ENCODE data around the gene SH3GLB1. TPM values are rescaled to one million over a fixed set of nuclear protein-coding genes. Genes with fewer than 3 reads are reported as not detected.
A peak's percentile ranks its signal among the peaks of the same experiment; 100 is the strongest.

The SH3GLB1 gene
- total RNA-seq, 1 experiment from 2014 or later: 54.6 TPM

DNA sequence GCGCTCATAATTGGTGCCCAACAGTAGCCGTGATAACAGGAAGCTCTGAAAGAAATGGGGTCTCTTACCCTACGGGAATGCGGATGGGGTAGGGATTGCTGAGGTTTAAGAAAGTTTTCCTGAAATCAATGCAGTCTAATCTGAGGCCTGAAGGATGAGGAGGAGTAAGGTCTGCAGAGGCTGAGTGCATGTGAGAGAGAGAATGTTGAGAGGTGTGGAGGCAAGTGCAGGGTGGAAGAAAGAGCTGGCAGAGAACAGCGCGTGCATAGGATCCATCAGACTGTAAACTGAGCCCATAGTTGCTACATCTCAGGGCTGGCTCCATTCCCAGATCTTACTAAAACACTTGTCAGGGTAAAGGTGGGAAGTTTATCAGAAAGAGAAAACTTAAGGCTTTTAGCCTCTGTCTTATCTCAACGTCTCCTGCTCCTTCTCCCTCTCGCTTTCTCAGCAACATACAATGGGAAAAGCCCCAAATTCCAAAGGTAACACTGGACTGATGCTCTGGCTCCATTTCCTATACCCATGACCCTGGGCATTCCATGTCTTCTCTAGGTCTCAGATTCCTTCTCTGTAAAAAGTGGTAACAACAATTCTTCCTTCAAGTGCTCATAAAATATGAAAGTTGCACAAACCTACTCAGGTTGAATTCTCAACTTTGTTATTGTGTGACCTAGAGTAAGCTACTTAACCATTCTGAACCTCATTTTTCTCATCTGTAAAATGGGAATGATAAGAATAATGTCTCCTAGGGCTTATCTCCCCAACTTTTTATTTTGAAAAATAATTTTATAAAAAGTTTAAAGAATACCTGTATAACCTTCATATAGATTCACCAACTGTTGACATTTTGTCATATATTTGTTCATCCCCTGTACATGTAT is 75.2 kb downstream of the SH3GLB1 start:
- DNase-seq: peak; percentile 46
- TF ChIP-seq, protein P1, sequence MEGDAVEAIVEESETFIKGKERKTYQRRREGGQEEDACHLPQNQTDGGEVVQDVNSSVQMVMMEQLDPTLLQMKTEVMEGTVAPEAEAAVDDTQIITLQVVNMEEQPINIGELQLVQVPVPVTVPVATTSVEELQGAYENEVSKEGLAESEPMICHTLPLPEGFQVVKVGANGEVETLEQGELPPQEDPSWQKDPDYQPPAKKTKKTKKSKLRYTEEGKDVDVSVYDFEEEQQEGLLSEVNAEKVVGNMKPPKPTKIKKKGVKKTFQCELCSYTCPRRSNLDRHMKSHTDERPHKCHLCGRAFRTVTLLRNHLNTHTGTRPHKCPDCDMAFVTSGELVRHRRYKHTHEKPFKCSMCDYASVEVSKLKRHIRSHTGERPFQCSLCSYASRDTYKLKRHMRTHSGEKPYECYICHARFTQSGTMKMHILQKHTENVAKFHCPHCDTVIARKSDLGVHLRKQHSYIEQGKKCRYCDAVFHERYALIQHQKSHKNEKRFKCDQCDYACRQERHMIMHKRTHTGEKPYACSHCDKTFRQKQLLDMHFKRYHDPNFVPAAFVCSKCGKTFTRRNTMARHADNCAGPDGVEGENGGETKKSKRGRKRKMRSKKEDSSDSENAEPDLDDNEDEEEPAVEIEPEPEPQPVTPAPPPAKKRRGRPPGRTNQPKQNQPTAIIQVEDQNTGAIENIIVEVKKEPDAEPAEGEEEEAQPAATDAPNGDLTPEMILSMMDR (IDR thresholded peaks at IDR 0.05; ENCODE audit: unreplicated experiment): no peak
- Mint-ChIP-seq H3K4me1 (ENCODE audit: low read depth, unreplicated experiment) (peaks cover 63% of the 10 kb centered on the region), H3K36me3 (ENCODE audit: insufficient read depth, unreplicated experiment) (peaks cover 14% of the 10 kb centered on the region), H3K4me3 (ENCODE audit: low read depth, unreplicated experiment) (no peak overlapping the region), H3K27ac (ENCODE audit: unreplicated experiment) (peak overlapping the region; percentile 87), H3K27me3 (ENCODE audit: unreplicated experiment) (no peaks in the 10 kb centered on the region), H3K9me3 (ENCODE audit: low read depth, unreplicated experiment) (peaks cover 2% of the 10 kb centered on the region)
- CTCF ChIA-PET: no interaction called here
- BruUV-seq (replicated peaks): no TSS peak
- intact Hi-C loops (cut with micrococcal nuclease; ENCODE audit: unreplicated experiment): loop anchor here (5.0 to 10.0 kb wide), 2 partner anchors 135 to 248 kb away; partner anchors contain the start of genes HS2ST1 and SELENOF

DNA sequence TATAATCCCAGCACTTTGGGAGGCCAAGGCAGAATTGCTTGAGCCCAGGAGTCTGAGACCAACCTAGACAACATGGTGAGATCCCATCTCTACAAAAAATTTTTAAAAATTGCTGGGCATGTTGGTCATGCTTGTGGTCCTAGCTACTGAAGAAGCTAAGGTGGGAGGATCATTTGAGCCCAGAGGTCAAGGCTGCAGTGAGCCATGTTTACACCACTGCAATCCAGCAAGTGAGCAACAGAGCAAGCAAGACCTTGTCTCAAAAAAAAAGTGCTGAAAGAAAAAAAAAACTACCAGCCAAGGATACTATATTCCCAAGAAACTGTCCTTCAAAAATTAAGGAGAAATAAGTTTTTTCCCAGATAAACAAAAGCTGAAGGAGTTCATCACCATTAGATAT is 78.1 kb downstream of the SH3GLB1 start:
- Mint-ChIP-seq H3K27me3 (ENCODE audit: unreplicated experiment) (no peaks in the 10 kb centered on the region), H3K36me3 (ENCODE audit: insufficient read depth, unreplicated experiment) (peaks cover 14% of the 10 kb centered on the region)
- TF ChIP-seq, protein P1 (IDR thresholded peaks at IDR 0.05; ENCODE audit: unreplicated experiment): no peak

DNA sequence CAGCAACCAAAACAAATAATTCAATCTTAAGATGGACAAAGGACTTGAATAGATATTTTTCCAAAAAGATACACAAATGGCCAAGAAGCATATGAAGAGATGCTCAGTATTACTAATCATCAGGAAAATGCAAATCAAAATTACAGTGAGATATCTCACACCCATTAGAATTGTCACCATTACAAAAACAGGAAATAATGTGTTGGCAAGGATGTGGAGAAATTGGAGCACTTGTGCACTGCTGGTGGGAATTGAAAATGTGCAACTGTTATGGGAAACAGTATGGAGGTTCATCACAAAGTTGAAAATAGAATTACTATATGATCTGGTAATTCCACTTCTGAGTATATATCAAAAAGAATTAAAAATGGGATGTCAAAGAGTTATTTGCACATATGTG is 83.2 kb downstream of the SH3GLB1 start:
- Mint-ChIP-seq H3K4me3 (ENCODE audit: low read depth, unreplicated experiment) (no peak overlapping the region), H3K9me3 (ENCODE audit: low read depth, unreplicated experiment) (no peaks in the 10 kb centered on the region), H3K27me3 (ENCODE audit: unreplicated experiment) (no peaks in the 10 kb centered on the region), H3K27ac (ENCODE audit: unreplicated experiment) (peak overlapping the region; percentile 3), H3K36me3 (ENCODE audit: insufficient read depth, unreplicated experiment) (no peaks in the 10 kb centered on the region), H3K4me1 (ENCODE audit: low read depth, unreplicated experiment) (peaks cover 26% of the 10 kb centered on the region)
- BruUV-seq (replicated peaks): no TSS peak
- intact Hi-C loops (cut with micrococcal nuclease; ENCODE audit: unreplicated experiment): no loop called here
- no peak for DNase-seq
- TF ChIP-seq, protein P1 (IDR thresholded peaks at IDR 0.05; ENCODE audit: unreplicated experiment): no peak
- CTCF ChIA-PET: interaction anchor here (0.5 kb wide), 1 partner anchor 1373 kb away, joined by 3 read pairs; no protein-coding TSS in a partner anchor

More for the DNA sequence above, 78.1 kb downstream of the SH3GLB1 start:
- Mint-ChIP-seq H3K9me3 (ENCODE audit: low read depth, unreplicated experiment) (no peaks in the 10 kb centered on the region), H3K4me3 (ENCODE audit: low read depth, unreplicated experiment) (no peak overlapping the region), H3K27ac (ENCODE audit: unreplicated experiment) (no peak overlapping the region), H3K4me1 (ENCODE audit: low read depth, unreplicated experiment) (peaks cover 49% of the 10 kb centered on the region)
- intact Hi-C loops (cut with micrococcal nuclease; ENCODE audit: unreplicated experiment): loop anchor here (5.0 kb wide), 1 partner anchor 245 kb away; no protein-coding TSS in a partner anchor
- DNase-seq: no peak
- no TSS peak for BruUV-seq (replicated peaks)
- CTCF ChIA-PET: interaction anchor here (0.6 to 0.7 kb wide), 2 partner anchors 150 to 251 kb away, joined by 3 read pairs; no protein-coding TSS in a partner anchor

GRCh38 chr1:86788300-86789206 is 84.2 kb downstream of the SH3GLB1 start:
- H3K4me1 Mint-ChIP-seq (ENCODE audit: low read depth, unreplicated experiment): peaks cover 35% of the 10 kb centered on the region
- no peaks in the 10 kb centered on the region for H3K9me3 Mint-ChIP-seq (ENCODE audit: low read depth, unreplicated experiment)
- BruUV-seq (replicated peaks): no TSS peak
- peak overlapping the region; percentile 3 for H3K27ac Mint-ChIP-seq (ENCODE audit: unreplicated experiment)
- intact Hi-C loops (cut with micrococcal nuclease; ENCODE audit: unreplicated experiment): no loop called here
- H3K4me3 Mint-ChIP-seq (ENCODE audit: low read depth, unreplicated experiment): peak overlapping the region; percentile 26
- CTCF ChIA-PET: interaction anchor here (0.5 kb wide), 1 partner anchor 1374 kb away, joined by 3 read pairs; no protein-coding TSS in a partner anchor
- H3K27me3 Mint-ChIP-seq (ENCODE audit: unreplicated experiment): no peaks in the 10 kb centered on the region
- TF ChIP-seq, protein P1 (IDR thresholded peaks at IDR 0.05; ENCODE audit: unreplicated experiment): no peak
- peaks cover 5% of the 10 kb centered on the region for H3K36me3 Mint-ChIP-seq (ENCODE audit: insufficient read depth, unreplicated experiment)
- no peak for DNase-seq

Measured in Calu3 (cell line).